Astrocyte (in vitro differentiated cells and primary cell): ENCODE measurements around the gene DNAJB1. TPM values are rescaled to one million over a fixed set of nuclear protein-coding genes. Genes with fewer than 3 reads are reported as not detected.

ENCODE experiments used
- DNase-seq: peaks from one replicate; pipeline ENCODE4 v3.0.0-alpha.2; 2010; ENCODE audit warnings: low read depth
- FAIRE-seq: peaks from 2 replicates; lab custom pipeline; 2011; peaks lifted over from hg19 to GRCh38; lab: Jason Lieb, UNC
- H2AFZ ChIP-seq: 2 replicates; pipeline ENCODE4 v1.6.0; 2012; ENCODE audit warnings: low read depth, low read length, inconsistent platforms
- H3K27ac ChIP-seq: 2 replicates; pipeline ENCODE4 v1.5.1; 2011; ENCODE audit warnings: low read depth, low read length, inconsistent platforms
- H3K27me3 ChIP-seq: 2 replicates; pipeline ENCODE4 v1.6.0; 2011; ENCODE audit warnings: low read length, inconsistent platforms; ENCODE audit not compliant: insufficient read depth
- H3K36me3 ChIP-seq: 2 replicates; pipeline ENCODE4 v1.5.1; 2011; ENCODE audit warnings: low read length, inconsistent platforms; ENCODE audit not compliant: insufficient read depth
- H3K4me1 ChIP-seq: 2 replicates; pipeline ENCODE4 v1.5.1; 2011; ENCODE audit warnings: low read length, inconsistent platforms; ENCODE audit not compliant: insufficient read depth
- H3K4me2 ChIP-seq: 2 replicates; pipeline ENCODE4 v1.6.0; 2012; ENCODE audit warnings: low read length, inconsistent platforms
- H3K4me3 ChIP-seq: 2 replicates; pipeline ENCODE4 v1.5.1; 2011; ENCODE audit warnings: low read depth, mild to moderate bottlenecking, low read length, inconsistent platforms; ENCODE audit not compliant: insufficient read depth
- H3K79me2 ChIP-seq: 2 replicates; pipeline ENCODE4 v1.6.0; 2012; ENCODE audit warnings: mild to moderate bottlenecking, low read length, inconsistent platforms; ENCODE audit not compliant: insufficient read depth
- H3K9ac ChIP-seq: 2 replicates; pipeline ENCODE4 v1.6.0; 2012; ENCODE audit warnings: mild to moderate bottlenecking, low read length, inconsistent platforms
- H3K9me3 ChIP-seq: 2 replicates; pipeline ENCODE4 v1.5.1; 2012; ENCODE audit warnings: low read depth, mild to moderate bottlenecking, low read length, inconsistent platforms; ENCODE audit not compliant: insufficient read depth
- H4K20me1 ChIP-seq: 2 replicates; pipeline ENCODE4 v1.6.0; 2012; ENCODE audit warnings: low read length, inconsistent platforms; ENCODE audit not compliant: insufficient read depth
- H3K27ac Mint-ChIP-seq: one replicate; pipeline ENCODE4 v1.8.0; 2021; ENCODE audit warnings: mild to moderate bottlenecking, mixed read lengths; ENCODE audit not compliant: unreplicated experiment
- H3K27me3 Mint-ChIP-seq: one replicate; pipeline ENCODE4 v1.8.0; 2021; ENCODE audit warnings: low read depth, mixed read lengths; ENCODE audit not compliant: unreplicated experiment
- H3K36me3 Mint-ChIP-seq: one replicate; pipeline ENCODE4 v1.8.0; 2021; ENCODE audit warnings: low read depth, mixed read lengths; ENCODE audit not compliant: unreplicated experiment
- H3K4me1 Mint-ChIP-seq: one replicate; pipeline ENCODE4 v1.8.0; 2021; ENCODE audit warnings: low read depth, mixed read lengths; ENCODE audit not compliant: unreplicated experiment
- H3K4me3 Mint-ChIP-seq: one replicate; pipeline ENCODE4 v1.8.0; 2021; ENCODE audit warnings: mild to moderate bottlenecking, moderate library complexity, mixed read lengths; ENCODE audit not compliant: unreplicated experiment
- H3K9me3 Mint-ChIP-seq: one replicate; pipeline ENCODE4 v1.8.0; 2021; ENCODE audit warnings: mild to moderate bottlenecking, mixed read lengths; ENCODE audit not compliant: unreplicated experiment
- EZH2 ChIP-seq: IDR thresholded peaks from 2 replicates; pipeline ENCODE4 v1.6.1; 2012; ENCODE audit warnings: mild to moderate bottlenecking, low read length, inconsistent platforms; ENCODE audit not compliant: insufficient read depth
- total RNA-seq: library from RNA; stranded (reverse); gene quantifications from 2 replicates; pipeline ENCODE4 v1.2.1, GENCODE V29; 2021
- TF ChIP-seq, protein P1 (sequence below): IDR thresholded peaks from 2 replicates; pipeline ENCODE4 v1.5.1; 2011; ENCODE audit warnings: low read depth, mild to moderate bottlenecking, inconsistent platforms, low read length, moderate library complexity; ENCODE audit not compliant: insufficient read depth

The DNAJB1 gene
- total RNA-seq, 1 donor from 2014 or later, result 105 TPM

DNA sequence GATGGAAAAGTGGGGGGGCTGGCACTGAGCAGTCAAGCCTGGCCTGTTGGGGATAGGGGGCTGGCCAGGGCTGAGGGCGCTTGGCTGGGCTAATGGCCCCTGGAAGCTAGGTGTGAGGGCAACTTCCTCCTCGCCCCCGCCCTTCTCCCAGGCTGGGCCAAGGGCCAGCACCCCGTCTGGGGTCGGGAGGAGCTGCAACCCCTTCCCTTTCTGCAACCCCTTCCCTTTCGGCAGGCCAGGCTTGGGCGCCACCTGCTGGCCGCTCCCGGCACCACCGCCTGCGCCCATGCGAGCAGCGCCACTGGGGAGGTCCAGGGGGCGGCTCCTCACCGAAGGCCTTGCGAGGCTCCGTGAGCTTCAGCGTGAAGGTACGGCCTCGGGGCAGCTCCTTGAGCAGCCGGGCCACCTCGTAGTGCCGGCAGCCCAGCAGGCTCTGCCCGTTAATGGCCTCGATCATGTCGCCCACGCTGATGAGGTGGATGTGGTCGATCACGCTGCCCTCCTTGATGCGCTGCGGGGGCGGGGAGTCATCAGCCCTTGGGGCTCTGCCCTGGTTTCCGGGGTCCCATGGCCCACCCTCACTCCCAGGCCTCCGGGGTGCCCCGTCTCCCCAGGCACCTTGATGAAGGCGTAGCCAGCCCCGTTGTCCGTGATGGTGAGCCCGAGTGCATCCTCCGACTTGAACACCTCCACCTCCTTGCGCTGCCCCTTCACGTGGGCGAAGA lies 38.1 kb downstream of the DNAJB1 start:
- H3K27ac Mint-ChIP-seq, result peak overlapping the region; percentile 58
- DNase-seq, result no peak
- H3K27ac ChIP-seq, result no peak overlapping the region
- H3K4me1 ChIP-seq, result peaks cover 13% of the 10 kb centered on the region
- no peak overlapping the region for H2AFZ ChIP-seq
- H3K4me3 ChIP-seq, result no peak overlapping the region
- no peaks in the 10 kb centered on the region for H3K27me3 ChIP-seq
- H3K27me3 Mint-ChIP-seq, result no peaks in the 10 kb centered on the region
- H3K4me3 Mint-ChIP-seq, result no peak overlapping the region
- H3K4me2 ChIP-seq, result peak overlapping the region; percentile 52
- H3K4me1 Mint-ChIP-seq, result peaks cover 10% of the 10 kb centered on the region
- H3K9me3 Mint-ChIP-seq, result no peaks in the 10 kb centered on the region
- peaks cover 7% of the 10 kb centered on the region for H3K36me3 Mint-ChIP-seq
- TF ChIP-seq, protein P1, sequence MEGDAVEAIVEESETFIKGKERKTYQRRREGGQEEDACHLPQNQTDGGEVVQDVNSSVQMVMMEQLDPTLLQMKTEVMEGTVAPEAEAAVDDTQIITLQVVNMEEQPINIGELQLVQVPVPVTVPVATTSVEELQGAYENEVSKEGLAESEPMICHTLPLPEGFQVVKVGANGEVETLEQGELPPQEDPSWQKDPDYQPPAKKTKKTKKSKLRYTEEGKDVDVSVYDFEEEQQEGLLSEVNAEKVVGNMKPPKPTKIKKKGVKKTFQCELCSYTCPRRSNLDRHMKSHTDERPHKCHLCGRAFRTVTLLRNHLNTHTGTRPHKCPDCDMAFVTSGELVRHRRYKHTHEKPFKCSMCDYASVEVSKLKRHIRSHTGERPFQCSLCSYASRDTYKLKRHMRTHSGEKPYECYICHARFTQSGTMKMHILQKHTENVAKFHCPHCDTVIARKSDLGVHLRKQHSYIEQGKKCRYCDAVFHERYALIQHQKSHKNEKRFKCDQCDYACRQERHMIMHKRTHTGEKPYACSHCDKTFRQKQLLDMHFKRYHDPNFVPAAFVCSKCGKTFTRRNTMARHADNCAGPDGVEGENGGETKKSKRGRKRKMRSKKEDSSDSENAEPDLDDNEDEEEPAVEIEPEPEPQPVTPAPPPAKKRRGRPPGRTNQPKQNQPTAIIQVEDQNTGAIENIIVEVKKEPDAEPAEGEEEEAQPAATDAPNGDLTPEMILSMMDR, result peak; percentile 43
- TF ChIP-seq EZH2, result no peak
- H3K9me3 ChIP-seq, result no peaks in the 10 kb centered on the region
- no peak overlapping the region for H3K9ac ChIP-seq
- H3K79me2 ChIP-seq, result peaks cover 4% of the 10 kb centered on the region
- no peak for FAIRE-seq
- peaks cover 59% of the 10 kb centered on the region for H4K20me1 ChIP-seq
- peaks cover 5% of the 10 kb centered on the region for H3K36me3 ChIP-seq

DNA sequence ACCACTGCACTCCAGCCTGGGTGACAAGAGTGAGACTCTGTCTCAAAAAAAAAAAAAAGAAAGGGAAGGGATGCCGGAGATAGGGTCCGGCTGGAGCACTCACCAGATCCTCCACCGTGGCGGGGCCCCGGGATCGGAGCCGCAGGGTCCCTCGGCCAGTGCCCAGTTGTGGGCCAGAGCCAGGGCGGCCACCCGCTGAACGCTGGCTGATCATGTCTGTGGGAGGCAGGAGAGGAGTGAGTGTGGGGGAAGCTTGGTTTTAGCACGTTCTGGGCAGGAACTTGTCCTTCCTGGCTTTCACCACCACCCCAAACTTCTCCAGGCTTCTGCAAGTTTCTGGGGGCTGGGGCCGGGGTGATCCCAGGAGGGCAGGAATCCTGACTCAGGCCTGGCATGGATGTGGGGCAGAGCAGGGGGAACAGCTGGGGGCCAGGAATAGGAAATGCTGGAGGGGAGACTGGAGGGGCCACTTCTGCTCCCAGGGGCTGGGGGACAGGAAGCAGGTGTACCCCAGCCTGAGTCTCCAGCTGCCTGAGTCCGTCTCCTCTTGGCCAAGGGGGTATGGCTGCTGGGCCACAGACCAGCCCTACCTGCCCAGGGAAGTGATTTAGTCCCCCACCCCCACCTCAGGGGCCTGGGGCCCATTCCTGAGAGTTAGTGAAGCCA lies 38.8 kb downstream of the DNAJB1 start:
- no peak overlapping the region for H3K9ac ChIP-seq
- H2AFZ ChIP-seq, result no peak overlapping the region
- peaks cover 5% of the 10 kb centered on the region for H3K36me3 ChIP-seq
- no peak overlapping the region for H3K27ac Mint-ChIP-seq
- no peak overlapping the region for H3K4me3 ChIP-seq
- no peak overlapping the region for H3K4me2 ChIP-seq
- peaks cover 4% of the 10 kb centered on the region for H3K79me2 ChIP-seq
- H3K27me3 ChIP-seq, result peaks cover under 1% of the 10 kb centered on the region
- H3K27me3 Mint-ChIP-seq, result no peaks in the 10 kb centered on the region
- FAIRE-seq, result no peak
- peaks cover 7% of the 10 kb centered on the region for H3K36me3 Mint-ChIP-seq
- peaks cover 10% of the 10 kb centered on the region for H3K4me1 Mint-ChIP-seq
- H3K4me1 ChIP-seq, result peaks cover 17% of the 10 kb centered on the region
- H3K4me3 Mint-ChIP-seq, result no peak overlapping the region
- TF ChIP-seq, protein P1, result no peak
- no peak for TF ChIP-seq EZH2
- H3K9me3 Mint-ChIP-seq, result no peaks in the 10 kb centered on the region
- peaks cover 62% of the 10 kb centered on the region for H4K20me1 ChIP-seq
- no peak overlapping the region for H3K27ac ChIP-seq
- no peak for DNase-seq
- no peaks in the 10 kb centered on the region for H3K9me3 ChIP-seq
